ENCODE data around the gene MTURN. TPM values are rescaled to one million over a fixed set of nuclear protein-coding genes. Genes with fewer than 3 reads are reported as not detected.

The MTURN gene
- total and polyA plus RNA-seq, 2 donors (not counting 1 experiment from before 2014, with no cell fraction given), result 4.5 to 13.9 TPM

GRCh38 chr7:30133736-30134610 lies 813 bp upstream of the MTURN start:
- no peak overlapping the region for H3K27ac ChIP-seq (ENCODE audit: low read length in 2 of 2)
- ChIA-PET POLR2A (interaction anchor here (1.0 to 1.3 kb wide), 2 partner anchors 11 to 25 kb away, joined by 3 to 10 read pairs; no protein-coding TSS in a partner anchor), CTCF (interaction anchor here (1.4 kb wide), 1 partner anchor 312 kb away, joined by 3 read pairs; no protein-coding TSS in a partner anchor)
- 30% methylated on average over 9 of the region's 13 CpGs for WGBS (ENCODE audit: insufficient coverage)
- peak; percentile 27 for DNase-seq
- H2AFZ ChIP-seq (ENCODE audit: insufficient read depth, low read depth, low read length, poor library complexity, severe bottlenecking), result peak overlapping the region; percentile 69
- Mint-ChIP-seq H3K9me3 (ENCODE audit: insufficient read depth) (no peaks in the 10 kb centered on the region), H3K27ac (peak overlapping the region; percentile 84), H3K4me1 (peaks cover 18% of the 10 kb centered on the region), H3K4me3 (peak overlapping the region; percentile 88), H3K27me3 (peaks cover 13% of the 10 kb centered on the region)
- H3K27me3 ChIP-seq (replicated peaks in 1 of 4; ENCODE audit: control extremely low read depth in 1 of 4, control insufficient read depth in 3 of 4, insufficient read depth in 4 of 4, low read length in 3 of 4), result peaks cover 0 to 3% (median 1%) of the 10 kb centered on the region in 4 experiments
- peaks cover 0 to 18% of the 10 kb centered on the region in 2 donors for H3K4me1 ChIP-seq (ENCODE audit: control insufficient read depth in 2 of 2, insufficient read depth in 2 of 2, low read length in 2 of 2)
- H3K9me3 ChIP-seq (ENCODE audit: control extremely low read depth in 1 of 3, control insufficient read depth in 2 of 3, insufficient read depth in 1 of 3, low read length in 2 of 3), result no peaks in the 10 kb centered on the region
- no peak for ATAC-seq (ENCODE audit: low read depth)
- TF ChIP-seq EZH2 (IDR thresholded peaks at IDR 0.05; ENCODE audit: borderline replicate concordance, insufficient read depth, low read depth, low read length, poor library complexity, severe bottlenecking), result no peak
- TF ChIP-seq, protein P1, sequence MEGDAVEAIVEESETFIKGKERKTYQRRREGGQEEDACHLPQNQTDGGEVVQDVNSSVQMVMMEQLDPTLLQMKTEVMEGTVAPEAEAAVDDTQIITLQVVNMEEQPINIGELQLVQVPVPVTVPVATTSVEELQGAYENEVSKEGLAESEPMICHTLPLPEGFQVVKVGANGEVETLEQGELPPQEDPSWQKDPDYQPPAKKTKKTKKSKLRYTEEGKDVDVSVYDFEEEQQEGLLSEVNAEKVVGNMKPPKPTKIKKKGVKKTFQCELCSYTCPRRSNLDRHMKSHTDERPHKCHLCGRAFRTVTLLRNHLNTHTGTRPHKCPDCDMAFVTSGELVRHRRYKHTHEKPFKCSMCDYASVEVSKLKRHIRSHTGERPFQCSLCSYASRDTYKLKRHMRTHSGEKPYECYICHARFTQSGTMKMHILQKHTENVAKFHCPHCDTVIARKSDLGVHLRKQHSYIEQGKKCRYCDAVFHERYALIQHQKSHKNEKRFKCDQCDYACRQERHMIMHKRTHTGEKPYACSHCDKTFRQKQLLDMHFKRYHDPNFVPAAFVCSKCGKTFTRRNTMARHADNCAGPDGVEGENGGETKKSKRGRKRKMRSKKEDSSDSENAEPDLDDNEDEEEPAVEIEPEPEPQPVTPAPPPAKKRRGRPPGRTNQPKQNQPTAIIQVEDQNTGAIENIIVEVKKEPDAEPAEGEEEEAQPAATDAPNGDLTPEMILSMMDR (IDR thresholded peaks at IDR 0.05), result no peak
- H3K4me3 ChIP-seq (ENCODE audit: control extremely low read depth in 1 of 5, extremely low read depth in 1 of 5, insufficient read depth in 1 of 5, low read depth in 2 of 5, low read length in 4 of 5), result peak overlapping the region; percentile 42 to 95 (median 68)
- H3K36me3 ChIP-seq (replicated peaks in 1 of 2; ENCODE audit: control extremely low read depth in 1 of 2, control insufficient read depth in 1 of 2, extremely low read depth in 1 of 2, insufficient read depth in 2 of 2, low read length in 1 of 2), result no peaks in the 10 kb centered on the region
- intact Hi-C loops (cut with micrococcal nuclease), result loop anchor here (1.0 to 10.0 kb wide), 5 partner anchors 150 to 461 kb away; partner anchors contain the start of genes GARS1, GGCT and ZNRF2
- peak overlapping the region; percentile 94 for H3K4me2 ChIP-seq (replicated peaks; ENCODE audit: low read depth, low read length, poor library complexity, severe bottlenecking)
- H3K9ac ChIP-seq (ENCODE audit: low read length), result peak overlapping the region; percentile 64
- H4K20me1 ChIP-seq (ENCODE audit: control insufficient read depth, insufficient read depth, low read length, poor library complexity, severe bottlenecking), result no peaks in the 10 kb centered on the region
- H3K79me2 ChIP-seq (ENCODE audit: control insufficient read depth, insufficient read depth, low read length), result no peaks in the 10 kb centered on the region

All from B cell (primary cell).